Activated T-cell treated with anti-CD3 and anti-CD28 coated beads for 4 hours (primary cell): ENCODE measurements around the gene CPB2.

Experiments
- DNase-seq: peaks from one replicate; pipeline ENCODE4 v3.0.0-alpha.2; 2020

The CPB2 gene

GRCh38 chr13:46126552-46127357 is 21.9 kb upstream of the CPB2 start:
- DNase-seq: peak; percentile 51

- no peak for DNase-seq
These were observed 21.2 kb upstream of the CPB2 start for GRCh38 chr13:46126056-46126455.

- DNase-seq: no peak
These were observed 20.4 kb upstream of the CPB2 start for GRCh38 chr13:46124967-46125933.

GRCh38 chr13:46124531-46124966 is 19.7 kb upstream of the CPB2 start:
- DNase-seq: no peak

- DNase-seq: no peak
These were observed 17.5 kb upstream of the CPB2 start for GRCh38 chr13:46122304-46122703.

- no peak for DNase-seq
These were observed 16.8 kb upstream of the CPB2 start for GRCh38 chr13:46121597-46122163.

- no peak for DNase-seq
These were observed 16.2 kb upstream of the CPB2 start for GRCh38 chr13:46121033-46121432.

GRCh38 chr13:46119883-46120614 is 15.2 kb upstream of the CPB2 start:
- DNase-seq: no peak

GRCh38 chr13:46116653-46117502 is 12.0 kb upstream of the CPB2 start:
- DNase-seq: no peak

- no peak for DNase-seq
These were observed 9.8 kb upstream of the CPB2 start for GRCh38 chr13:46114613-46115012.

- DNase-seq: no peak
These were observed 8.8 kb upstream of the CPB2 start for GRCh38 chr13:46113596-46113995.

- no peak for DNase-seq
These were observed 6.3 kb upstream of the CPB2 start for GRCh38 chr13:46111151-46111550.

- no peak for DNase-seq
These were observed 4.6 kb upstream of the CPB2 start for GRCh38 chr13:46109451-46109850.

- no peak for DNase-seq
These were observed 2.1 kb upstream of the CPB2 start for GRCh38 chr13:46106839-46107371.

- no peak for DNase-seq
These were observed 1.8 kb downstream of the CPB2 start for GRCh38 chr13:46103037-46103436.

- DNase-seq: no peak
These were observed 2.6 kb downstream of the CPB2 start for GRCh38 chr13:46102255-46102605.

GRCh38 chr13:46101484-46102254 is 3.2 kb downstream of the CPB2 start:
- no peak for DNase-seq

GRCh38 chr13:46101002-46101401 is 3.8 kb downstream of the CPB2 start:
- DNase-seq: no peak

GRCh38 chr13:46100191-46100815 is 4.5 kb downstream of the CPB2 start:
- no peak for DNase-seq

- no peak for DNase-seq
These were observed 7.2 kb downstream of the CPB2 start for GRCh38 chr13:46097663-46098062.
